Esophagus squamous epithelium (tissue), 4 donors: ENCODE measurements around the gene KRT2.

Experiments used
- POLR2A ChIP-seq, 4 donors: fragments of 450-650 bp; IDR thresholded peaks; one replicate each; pipeline ENCODE4 v1.6.1; 2017; ENCODE audit warnings: antibody characterized with exemption in 4 of 4, mild to moderate bottlenecking in 4 of 4, moderate library complexity in 3 of 4
- TF ChIP-seq, protein P1 (sequence below), 6 experiments: fragments of 450-650 bp in 4 of 6; fragments of 200-600 bp in 2 of 6; sonication (generic) in 2 of 6; IDR thresholded peaks; one replicate each; pipeline ENCODE4 v1.5.1; 2016 to 2019; ENCODE audit warnings: antibody characterized with exemption in 6 of 6, mild to moderate bottlenecking in 4 of 6, moderate library complexity in 4 of 6

DNA sequence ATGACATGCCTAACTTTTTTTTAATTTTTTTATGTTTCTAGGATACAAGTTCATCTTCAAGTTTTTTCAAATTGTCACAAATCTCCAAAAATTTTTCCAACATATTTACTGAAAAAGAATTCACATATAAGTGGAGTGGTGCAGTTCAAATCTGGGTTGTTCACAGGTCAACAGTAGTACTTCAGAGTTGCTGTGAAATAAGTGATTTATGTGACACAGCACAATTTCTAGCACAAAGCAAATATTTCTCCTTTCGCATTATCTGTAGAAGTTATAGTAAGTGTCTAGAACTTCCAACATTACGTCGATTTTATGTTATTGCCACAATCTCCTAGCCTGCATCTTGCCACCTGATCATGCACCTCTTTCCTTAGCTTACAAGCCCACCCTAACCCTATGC is 9.7 kb upstream of the KRT2 start:
- TF ChIP-seq, protein P1, sequence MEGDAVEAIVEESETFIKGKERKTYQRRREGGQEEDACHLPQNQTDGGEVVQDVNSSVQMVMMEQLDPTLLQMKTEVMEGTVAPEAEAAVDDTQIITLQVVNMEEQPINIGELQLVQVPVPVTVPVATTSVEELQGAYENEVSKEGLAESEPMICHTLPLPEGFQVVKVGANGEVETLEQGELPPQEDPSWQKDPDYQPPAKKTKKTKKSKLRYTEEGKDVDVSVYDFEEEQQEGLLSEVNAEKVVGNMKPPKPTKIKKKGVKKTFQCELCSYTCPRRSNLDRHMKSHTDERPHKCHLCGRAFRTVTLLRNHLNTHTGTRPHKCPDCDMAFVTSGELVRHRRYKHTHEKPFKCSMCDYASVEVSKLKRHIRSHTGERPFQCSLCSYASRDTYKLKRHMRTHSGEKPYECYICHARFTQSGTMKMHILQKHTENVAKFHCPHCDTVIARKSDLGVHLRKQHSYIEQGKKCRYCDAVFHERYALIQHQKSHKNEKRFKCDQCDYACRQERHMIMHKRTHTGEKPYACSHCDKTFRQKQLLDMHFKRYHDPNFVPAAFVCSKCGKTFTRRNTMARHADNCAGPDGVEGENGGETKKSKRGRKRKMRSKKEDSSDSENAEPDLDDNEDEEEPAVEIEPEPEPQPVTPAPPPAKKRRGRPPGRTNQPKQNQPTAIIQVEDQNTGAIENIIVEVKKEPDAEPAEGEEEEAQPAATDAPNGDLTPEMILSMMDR (IDR thresholded peaks at IDR 0.05) = no peak
- TF ChIP-seq POLR2A (IDR thresholded peaks at IDR 0.05) = no peak
